ENCODE data around the gene MAPKAPK3. TPM values are rescaled to one million over a fixed set of nuclear protein-coding genes. Genes with fewer than 3 reads are reported as not detected.

The MAPKAPK3 gene
- total RNA-seq, 4 donors from 2014 or later: 66.1 to 147 (median 97.5) TPM

DNA sequence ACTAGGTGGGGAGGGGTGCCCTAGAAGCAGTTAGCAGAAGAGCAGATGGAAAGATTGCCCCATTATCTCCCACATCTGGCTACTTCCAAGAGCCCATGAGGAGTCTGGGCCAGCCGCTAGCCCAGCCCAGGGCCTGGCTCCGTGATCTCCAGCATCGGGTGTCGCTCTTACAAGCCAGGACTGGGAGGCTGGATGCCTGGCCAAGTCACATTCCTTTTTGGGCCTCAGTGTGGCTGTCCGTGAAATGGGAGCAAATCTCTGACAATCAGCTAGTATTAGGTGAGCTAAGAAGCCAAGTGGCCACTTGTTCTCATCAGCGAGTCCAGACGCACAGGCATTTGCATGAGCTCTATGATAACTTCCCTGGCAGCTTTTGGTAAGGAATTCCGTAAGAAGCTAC is 34.5 kb downstream of the MAPKAPK3 start:
- peaks cover 19 to 22% of the 10 kb centered on the region in 2 donors for H3K36me3 ChIP-seq
- DNase-seq: no peak
- no peak overlapping the region for H3K27ac ChIP-seq
- H3K27me3 ChIP-seq: no peaks in the 10 kb centered on the region
- no peak for TF ChIP-seq POLR2A (IDR thresholded peaks at IDR 0.05)
- TF ChIP-seq, protein P1, sequence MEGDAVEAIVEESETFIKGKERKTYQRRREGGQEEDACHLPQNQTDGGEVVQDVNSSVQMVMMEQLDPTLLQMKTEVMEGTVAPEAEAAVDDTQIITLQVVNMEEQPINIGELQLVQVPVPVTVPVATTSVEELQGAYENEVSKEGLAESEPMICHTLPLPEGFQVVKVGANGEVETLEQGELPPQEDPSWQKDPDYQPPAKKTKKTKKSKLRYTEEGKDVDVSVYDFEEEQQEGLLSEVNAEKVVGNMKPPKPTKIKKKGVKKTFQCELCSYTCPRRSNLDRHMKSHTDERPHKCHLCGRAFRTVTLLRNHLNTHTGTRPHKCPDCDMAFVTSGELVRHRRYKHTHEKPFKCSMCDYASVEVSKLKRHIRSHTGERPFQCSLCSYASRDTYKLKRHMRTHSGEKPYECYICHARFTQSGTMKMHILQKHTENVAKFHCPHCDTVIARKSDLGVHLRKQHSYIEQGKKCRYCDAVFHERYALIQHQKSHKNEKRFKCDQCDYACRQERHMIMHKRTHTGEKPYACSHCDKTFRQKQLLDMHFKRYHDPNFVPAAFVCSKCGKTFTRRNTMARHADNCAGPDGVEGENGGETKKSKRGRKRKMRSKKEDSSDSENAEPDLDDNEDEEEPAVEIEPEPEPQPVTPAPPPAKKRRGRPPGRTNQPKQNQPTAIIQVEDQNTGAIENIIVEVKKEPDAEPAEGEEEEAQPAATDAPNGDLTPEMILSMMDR (IDR thresholded peaks at IDR 0.05): no peak
- H3K4me1 ChIP-seq: peaks cover 12 to 27% of the 10 kb centered on the region in 2 donors
- 74 to 79% methylated on average over 7 of the region's 8 CpGs for WGBS, 2 donors
- H3K9me3 ChIP-seq: no peaks in the 10 kb centered on the region
- no peak overlapping the region for H3K4me3 ChIP-seq (replicated peaks in 1 of 3)
- intact Hi-C loops (cut with DNase I): no loop called here

DNA sequence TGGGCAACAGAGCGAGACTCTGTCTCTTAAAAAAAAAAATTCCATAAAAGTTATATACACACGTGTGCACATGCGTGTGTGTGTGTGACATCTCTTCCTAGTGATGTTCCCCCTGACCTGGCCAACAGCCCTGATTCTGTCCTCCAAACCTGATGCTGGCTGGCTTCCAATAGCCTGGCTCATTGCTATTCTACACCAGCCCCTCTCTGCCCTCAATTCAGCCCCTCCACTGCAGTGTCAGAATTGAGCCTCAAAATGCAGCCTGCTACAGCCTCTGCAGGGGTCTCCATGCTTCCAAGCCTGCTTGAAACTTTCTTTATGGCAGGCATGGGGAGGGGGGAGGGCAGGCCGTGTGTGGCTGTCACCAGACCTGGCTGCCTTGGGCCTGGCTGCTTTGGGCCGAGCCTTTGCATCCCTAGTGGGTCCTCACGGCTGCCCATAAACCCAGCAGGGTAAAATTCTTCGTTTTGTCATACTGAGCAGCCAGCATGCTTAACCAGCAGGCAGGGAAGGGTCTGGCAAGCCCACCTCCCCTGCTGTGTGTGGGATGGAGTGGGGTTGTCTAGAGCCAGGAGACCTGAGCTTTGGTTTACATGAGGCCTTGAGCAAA is 35.1 kb downstream of the MAPKAPK3 start:
- H3K4me3 ChIP-seq (replicated peaks in 1 of 3): no peak overlapping the region
- H3K36me3 ChIP-seq: peaks cover 14 to 16% of the 10 kb centered on the region in 2 donors
- 47 to 76% methylated on average over 3 to 7 of the region's 7 CpGs for WGBS, 2 donors
- peak overlapping the region in 2 of 3 donors; percentile 23 to 25 for H3K27ac ChIP-seq
- peaks cover 12 to 28% of the 10 kb centered on the region in 2 donors for H3K4me1 ChIP-seq
- H3K27me3 ChIP-seq: no peaks in the 10 kb centered on the region
- no peaks in the 10 kb centered on the region for H3K9me3 ChIP-seq
- intact Hi-C loops (cut with DNase I): no loop called here
- peak; percentile 66 to 75 for DNase-seq
- TF ChIP-seq, protein P1 (IDR thresholded peaks at IDR 0.05): no peak
- TF ChIP-seq POLR2A (IDR thresholded peaks at IDR 0.05): no peak

DNA sequence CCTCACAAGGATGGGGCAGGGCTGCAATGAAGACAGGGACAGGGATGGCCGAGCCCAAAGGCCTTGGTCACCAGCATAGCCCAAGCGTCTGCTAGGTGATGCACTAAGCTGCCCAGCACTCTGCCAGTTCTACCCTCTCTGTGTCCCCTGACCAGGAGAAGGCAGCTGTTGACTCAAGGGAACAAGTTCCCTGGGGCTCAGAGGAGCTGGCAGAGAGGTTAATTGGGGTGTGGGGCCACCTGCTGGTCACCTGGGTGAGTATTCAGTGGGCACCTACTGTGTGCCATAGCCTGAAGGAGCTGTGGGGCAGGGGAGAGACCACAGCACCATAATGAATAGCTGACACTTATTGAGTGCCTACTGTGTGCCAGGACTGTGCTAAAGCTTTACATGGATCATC is 35.8 kb downstream of the MAPKAPK3 start:
- no peak for TF ChIP-seq POLR2A (IDR thresholded peaks at IDR 0.05)
- TF ChIP-seq, protein P1 (IDR thresholded peaks at IDR 0.05): peak in 4 of 6 experiments; percentile 14 to 59 (median 41)
- peaks cover 18 to 34% of the 10 kb centered on the region in 2 donors for H3K4me1 ChIP-seq
- 91 to 94% methylated on average over 2 of the region's 2 CpGs for WGBS, 2 donors

DNA sequence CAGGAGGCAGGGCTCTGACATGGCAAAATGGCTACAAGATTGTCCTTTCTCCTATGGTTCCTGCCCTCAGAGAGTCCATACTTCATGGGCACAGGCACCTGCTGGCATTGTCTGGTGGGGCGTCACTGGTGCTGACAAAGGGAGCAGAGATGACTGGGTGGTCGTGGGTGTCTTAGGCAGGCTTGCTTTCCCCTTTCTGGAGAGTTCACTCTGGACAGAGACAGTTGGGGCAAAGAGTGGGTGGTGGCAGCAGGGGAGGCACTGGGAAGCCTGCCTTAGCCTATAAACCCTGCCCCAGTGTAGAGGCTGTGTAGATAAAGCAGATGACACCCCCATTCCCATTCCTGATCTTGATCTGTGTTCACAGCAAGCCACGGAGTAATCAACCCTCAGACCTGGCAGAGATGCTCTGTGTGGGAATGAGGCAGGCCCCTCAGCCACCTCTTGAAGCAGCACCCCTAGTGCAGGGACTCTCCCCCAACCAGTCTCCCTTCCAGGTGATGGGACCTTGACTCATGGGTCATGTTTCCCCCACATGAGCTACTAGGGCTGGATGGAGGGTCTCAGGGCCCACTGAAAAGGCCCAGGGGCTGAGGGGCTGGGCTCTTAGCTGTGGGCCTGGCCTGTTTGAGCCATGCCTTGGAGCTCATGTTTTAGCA is 37.1 kb downstream of the MAPKAPK3 start:
- intact Hi-C loops (cut with DNase I): no loop called here
- WGBS, 2 donors: 80 to 82% methylated on average over 2 to 3 of the region's 3 CpGs

More for the DNA sequence above, 35.8 kb downstream of the MAPKAPK3 start:
- H3K4me3 ChIP-seq (replicated peaks in 1 of 3): no peak overlapping the region
- H3K36me3 ChIP-seq: peaks cover 9% of the 10 kb centered on the region in 2 donors
- peak; percentile 27 to 52 for DNase-seq
- no peaks in the 10 kb centered on the region for H3K27me3 ChIP-seq
- H3K9me3 ChIP-seq: no peaks in the 10 kb centered on the region
- peak overlapping the region in 1 of 3 donors; percentile 12 for H3K27ac ChIP-seq
- intact Hi-C loops (cut with DNase I): no loop called here

More for the DNA sequence above, 37.1 kb downstream of the MAPKAPK3 start:
- Histone ChIP-seq H3K36me3 (no peaks in the 10 kb centered on the region), H3K4me3 (replicated peaks in 1 of 3) (no peak overlapping the region), H3K4me1 (peaks cover 21 to 38% of the 10 kb centered on the region in 2 donors), H3K9me3 (no peaks in the 10 kb centered on the region), H3K27me3 (no peaks in the 10 kb centered on the region), H3K27ac (no peak overlapping the region)
- no peak for DNase-seq
- TF ChIP-seq, protein P1 (IDR thresholded peaks at IDR 0.05): no peak
- TF ChIP-seq POLR2A (IDR thresholded peaks at IDR 0.05): no peak
